ENCODE measurements around the gene CYB5A. TPM values are rescaled to one million over a fixed set of nuclear protein-coding genes. Genes with fewer than 3 reads are reported as not detected.

CYB5A gene
- total RNA-seq, 2 donors from 2014 or later: 71.3 to 73.5 TPM

- TF ChIP-seq CTCF (IDR thresholded peaks at IDR 0.05): no peak
Measured at GRCh38 chr18:74203811-74204210, 88.0 kb downstream of the CYB5A start.

More at GRCh38 chr18:74203811-74204210, 88.0 kb downstream of the CYB5A start:
- H3K36me3 ChIP-seq: no peaks in the 10 kb centered on the region
- no peak for DNase-seq (ENCODE audit: low spot score)
- H3K27me3 ChIP-seq: no peaks in the 10 kb centered on the region
- H3K9me3 ChIP-seq: no peaks in the 10 kb centered on the region
- H3K4me3 ChIP-seq: no peak overlapping the region
- no peaks in the 10 kb centered on the region for H3K4me1 ChIP-seq
- no peak overlapping the region for H3K27ac ChIP-seq

Other genes with a start within 250 kb of the CYB5A start
- gene FBXO15, start 144.1 kb downstream of the CYB5A start, total RNA-seq: under 1 TPM in 1 of 2 donors, not detected in 1; 0.30 TPM
- gene TIMM21, start 143.4 kb downstream of the CYB5A start, total RNA-seq: 10 to 100 TPM; 56.5 to 71.8 TPM
- gene C18orf63, start 23.9 kb upstream of the CYB5A start, total RNA-seq: not detected
- gene DIPK1C, start 165.3 kb upstream of the CYB5A start, total RNA-seq: 1 to 10 TPM in 1 of 2 donors, not detected in 1; 2.6 TPM
- gene CNDP2, start 204.4 kb upstream of the CYB5A start, total RNA-seq: 10 to 100 TPM; 31.2 to 62.6 TPM
- not detected for gene CNDP1, start 242.5 kb upstream of the CYB5A start, total RNA-seq